Measurements from ENCODE around the gene KRTAP12-1. TPM values are rescaled to one million over a fixed set of nuclear protein-coding genes. Genes with fewer than 3 reads are reported as not detected.
A peak's percentile ranks its signal among the peaks of the same experiment; 100 is the strongest.

The KRTAP12-1 gene
- total and polyA plus RNA-seq, 2 of the 8 experiments (the other 6 are each of a cell fraction or from before 2014, with no cell fraction given), result 0.50 to 0.73 TPM

- ChIA-PET POLR2A (ENCODE audit: partially characterized antibody) (no interaction called here), CTCF (ENCODE audit: partially characterized antibody) (interaction anchor here (0.8 kb wide), 1 partner anchor 72 kb away, joined by 3 read pairs; no protein-coding TSS in a partner anchor)
- WGBS, 2 experiments (ENCODE audit: extremely low coverage in 1 of 2, insufficient coverage in 1 of 2, insufficient read length in 1 of 2, insufficient replicate concordance in 2 of 2, low coverage in 1 of 2, low lambda C conversion rate in 2 of 2, missing lambda C conversion rate in 1 of 2), result 85% methylated on average over 9 of the region's 9 CpGs; no CpG with 5 or more reads in 1 of the 2 experiments
- Histone ChIP-seq H2BK12ac (ENCODE audit: low read depth, low read length) (no peak within 1 kb of the TSS), H3K9ac (replicated peaks in 1 of 4; ENCODE audit: extremely low read depth in 1 of 4, low read depth in 3 of 4, low read length in 3 of 4) (no peak within 1 kb of the TSS), H4K91ac (replicated peaks; ENCODE audit: insufficient read length, low read length) (no peak within 1 kb of the TSS), H2BK20ac (ENCODE audit: low read length) (no peak within 1 kb of the TSS), H3K56ac (replicated peaks; ENCODE audit: insufficient read length, low read depth, low read length) (no peak within 1 kb of the TSS), H3K18ac (ENCODE audit: extremely low read depth, low read length) (no peak within 1 kb of the TSS), H4K8ac (ENCODE audit: extremely low read depth, insufficient read depth, low read length) (no peak within 1 kb of the TSS), H3K23ac (ENCODE audit: insufficient read length) (no peak within 1 kb of the TSS), H2BK15ac (ENCODE audit: low read length) (no peak within 1 kb of the TSS), H2BK120ac (replicated peaks; ENCODE audit: low read depth, low read length) (no peak within 1 kb of the TSS), H2AK5ac (ENCODE audit: low read depth, low read length) (0 out of 2 replicates have a peak within 1 kb of the TSS, but pooled peaks have one; percentile 53), H3K36me3 (ENCODE audit: control insufficient read depth in 2 of 4, insufficient read depth in 4 of 4, low read length in 3 of 4) (no peaks in the 10 kb centered on the region), H4K20me1 (replicated peaks in 1 of 2; ENCODE audit: control insufficient read depth in 1 of 2, insufficient read depth in 2 of 2, low read length in 2 of 2) (no peaks in the 10 kb centered on the region), H3K27ac (ENCODE audit: low read depth, low read length) (no peak within 1 kb of the TSS), H3K79me1 (ENCODE audit: low read depth, low read length) (no peaks in the 10 kb centered on the region), H3K9me3 (ENCODE audit: insufficient read depth in 2 of 2, low read depth in 1 of 2, low read length in 1 of 2) (peaks cover 0 to 4% of the 10 kb centered on the region in 2 experiments; a peak in 2 of 4 replicates), H3K23me2 (ENCODE audit: low read depth, low read length) (no peaks in the 10 kb centered on the region), H3K4me1 (replicated peaks in 1 of 4; ENCODE audit: control insufficient read depth in 3 of 4, insufficient read depth in 4 of 4, low read length in 3 of 4) (peaks cover 0 to 7% (median under 1%) of the 10 kb centered on the region in 4 experiments; a peak in 5 of 7 replicates), H3K79me2 (ENCODE audit: control insufficient read depth in 1 of 2, insufficient read depth in 2 of 2, low read length in 2 of 2) (no peaks in the 10 kb centered on the region), H3K4me3 (ENCODE audit: extremely low read depth in 1 of 4, insufficient read depth in 2 of 4, low read depth in 3 of 4, low read length in 4 of 4) (no peak within 1 kb of the TSS), H3K14ac (ENCODE audit: insufficient read length) (no peak within 1 kb of the TSS), H4K5ac (ENCODE audit: insufficient read length, low read depth, low read length) (no peak within 1 kb of the TSS), H2BK5ac (ENCODE audit: low read depth, low read length) (no peak within 1 kb of the TSS), H3K4ac (replicated peaks; ENCODE audit: insufficient read length, low read depth, low read length) (no peak within 1 kb of the TSS), H3K4me2 (ENCODE audit: insufficient read depth in 1 of 2, low read depth in 2 of 2, low read length in 2 of 2) (no peak within 1 kb of the TSS), H3K27me3 (replicated peaks in 1 of 4; ENCODE audit: control insufficient read depth in 3 of 4, extremely low read depth in 1 of 4, insufficient read depth in 3 of 4, low read length in 3 of 4) (peaks cover 0 to 2% (median 0%) of the 10 kb centered on the region in 4 experiments; a peak in 1 of 7 replicates), H2AFZ (ENCODE audit: low read length) (no peak within 1 kb of the TSS)
- TF ChIP-seq BACH1 (IDR thresholded peaks at IDR 0.05; ENCODE audit: low read length) (no peak), SP2 (IDR thresholded peaks at IDR 0.05; ENCODE audit: low read length) (no peak), RNF2 (IDR thresholded peaks at IDR 0.05; ENCODE audit: borderline replicate concordance, low read depth, low read length, missing control alignments, poor library complexity, severe bottlenecking) (no peak), KDM1A (IDR thresholded peaks at IDR 0.05; ENCODE audit: borderline replicate concordance, low read length) (no peak), EZH2 (IDR thresholded peaks at IDR 0.05; ENCODE audit: low read depth, low read length, severe bottlenecking) (no peak), JUND (IDR thresholded peaks at IDR 0.05; ENCODE audit: low read length) (no peak), SP4 (IDR thresholded peaks at IDR 0.05; ENCODE audit: low read length) (no peak), PHF8 (conservative IDR thresholded peaks at IDR 0.05; ENCODE audit: low read depth, low read length) (no peak)
- TF ChIP-seq, protein P1, sequence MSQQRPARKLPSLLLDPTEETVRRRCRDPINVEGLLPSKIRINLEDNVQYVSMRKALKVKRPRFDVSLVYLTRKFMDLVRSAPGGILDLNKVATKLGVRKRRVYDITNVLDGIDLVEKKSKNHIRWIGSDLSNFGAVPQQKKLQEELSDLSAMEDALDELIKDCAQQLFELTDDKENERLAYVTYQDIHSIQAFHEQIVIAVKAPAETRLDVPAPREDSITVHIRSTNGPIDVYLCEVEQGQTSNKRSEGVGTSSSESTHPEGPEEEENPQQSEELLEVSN (IDR thresholded peaks at IDR 0.05), result no peak
- TF ChIP-seq, protein P2, sequence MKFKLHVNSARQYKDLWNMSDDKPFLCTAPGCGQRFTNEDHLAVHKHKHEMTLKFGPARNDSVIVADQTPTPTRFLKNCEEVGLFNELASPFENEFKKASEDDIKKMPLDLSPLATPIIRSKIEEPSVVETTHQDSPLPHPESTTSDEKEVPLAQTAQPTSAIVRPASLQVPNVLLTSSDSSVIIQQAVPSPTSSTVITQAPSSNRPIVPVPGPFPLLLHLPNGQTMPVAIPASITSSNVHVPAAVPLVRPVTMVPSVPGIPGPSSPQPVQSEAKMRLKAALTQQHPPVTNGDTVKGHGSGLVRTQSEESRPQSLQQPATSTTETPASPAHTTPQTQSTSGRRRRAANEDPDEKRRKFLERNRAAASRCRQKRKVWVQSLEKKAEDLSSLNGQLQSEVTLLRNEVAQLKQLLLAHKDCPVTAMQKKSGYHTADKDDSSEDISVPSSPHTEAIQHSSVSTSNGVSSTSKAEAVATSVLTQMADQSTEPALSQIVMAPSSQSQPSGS (IDR thresholded peaks at IDR 0.05; ENCODE audit: low read length), result no peak
- DNase-seq (ENCODE audit: low read depth in 1 of 2, low spot score in 2 of 2) (no peak), FAIRE-seq (no peak)
These were observed 27.3 kb downstream of the KRTAP12-1 start, which contains the start of gene KRTAP12-4 for GRCh38 chr21:44654576-44655175. Gene KRTAP12-4, minus strand, starts transcription at chr21:44654659. Its CDS starts 45 bp downstream, at chr21:44654614.

All from H1 (cell line).